ENCODE measurements around the gene MDM1.

The MDM1 gene

GRCh38 chr12:68331869-68332727 is at the start of gene MDM1:
Gene MDM1, minus strand, starts transcription at chr12:68332362. Its CDS starts 117 bp downstream, at chr12:68332245.
- peak; percentile 95 for DNase-seq

- no peak for DNase-seq
These were observed 49.5 kb upstream of the MDM1 start for GRCh38 chr12:68381476-68382219.

- peak; percentile 65 for DNase-seq
These were observed 46.9 kb upstream of the MDM1 start for GRCh38 chr12:68378872-68379606.

- DNase-seq = no peak
These were observed 45.7 kb upstream of the MDM1 start for GRCh38 chr12:68377881-68378280.

- no peak for DNase-seq
These were observed 44.7 kb upstream of the MDM1 start for GRCh38 chr12:68376901-68377300.

- DNase-seq = no peak
These were observed 43.9 kb upstream of the MDM1 start for GRCh38 chr12:68375756-68376695.

- DNase-seq = no peak
These were observed 42.3 kb upstream of the MDM1 start for GRCh38 chr12:68374307-68374982.

GRCh38 chr12:68370667-68371066 is 38.5 kb upstream of the MDM1 start:
- DNase-seq = no peak

GRCh38 chr12:68370006-68370590 is 37.9 kb upstream of the MDM1 start:
- DNase-seq = no peak

GRCh38 chr12:68368327-68368726 is 36.2 kb upstream of the MDM1 start:
- DNase-seq = no peak

GRCh38 chr12:68367903-68368302 is 35.7 kb upstream of the MDM1 start:
- no peak for DNase-seq

- DNase-seq = no peak
These were observed 35.0 kb upstream of the MDM1 start for GRCh38 chr12:68367116-68367515.

- peak; percentile 86 for DNase-seq
These were observed 32.9 kb upstream of the MDM1 start for GRCh38 chr12:68364893-68365725.

- DNase-seq = no peak
These were observed 32.2 kb upstream of the MDM1 start for GRCh38 chr12:68364328-68364727.

GRCh38 chr12:68361953-68362352 is 29.8 kb upstream of the MDM1 start:
- DNase-seq = no peak

- no peak for DNase-seq
These were observed 27.5 kb upstream of the MDM1 start for GRCh38 chr12:68359674-68360073.

GRCh38 chr12:68358532-68359485 is 26.6 kb upstream of the MDM1 start:
- DNase-seq = peak; percentile 63

- DNase-seq = no peak
These were observed 24.8 kb upstream of the MDM1 start for GRCh38 chr12:68356986-68357385.
